Astrocyte of the cerebellum (primary cell): ENCODE results near the gene KCNC2.

Experiments
- DNase-seq: peaks from one replicate; pipeline ENCODE4 v3.0.0-alpha.2; 2011; ENCODE audit warnings: low read depth
- H3K4me3 ChIP-seq: 2 replicates; pipeline ENCODE4 v1.5.1; 2011; ENCODE audit warnings: mild to moderate bottlenecking, low read depth, low read length, moderate library complexity
- CTCF ChIP-seq: IDR thresholded peaks from 2 replicates; pipeline ENCODE4 v1.5.1; 2012; ENCODE audit warnings: low read length, low read depth, moderate library complexity, mild to moderate bottlenecking; ENCODE audit errors: missing control alignments
- in situ Hi-C: cut with HindIII; loops from 2 replicates; pipeline ENCODE4 v1.10.0; 2017; ENCODE audit warnings: low sequenced_read_pairs

The KCNC2 gene

GRCh38 chr12:75209812-75210138 lies at the start of gene KCNC2:
TSS of gene KCNC2 (minus strand) at chr12:75209839.
- peak within 1 kb of the TSS; percentile 27 for H3K4me3 ChIP-seq
- TF ChIP-seq CTCF: no peak
- DNase-seq: no peak
- in situ Hi-C loops: no loop called here

GRCh38 chr12:75259143-75259542 lies 49.5 kb upstream of the KCNC2 start:
- in situ Hi-C loops: no loop called here
- DNase-seq: no peak
- no peak for TF ChIP-seq CTCF
- H3K4me3 ChIP-seq: no peak overlapping the region

- DNase-seq: no peak
- in situ Hi-C loops: no loop called here
Measured at GRCh38 chr12:75257510-75257909, 47.9 kb upstream of the KCNC2 start.

GRCh38 chr12:75245108-75245507 lies 35.5 kb upstream of the KCNC2 start:
- no peak for DNase-seq
- in situ Hi-C loops: no loop called here
- no peak for TF ChIP-seq CTCF
- H3K4me3 ChIP-seq: no peak overlapping the region

More at GRCh38 chr12:75257510-75257909, 47.9 kb upstream of the KCNC2 start:
- TF ChIP-seq CTCF: no peak
- H3K4me3 ChIP-seq: no peak overlapping the region

- no peak for TF ChIP-seq CTCF
- no peak overlapping the region for H3K4me3 ChIP-seq
- in situ Hi-C loops: no loop called here
- no peak for DNase-seq
Measured at GRCh38 chr12:75239987-75240386, 30.3 kb upstream of the KCNC2 start.

- TF ChIP-seq CTCF: no peak
- no peak for DNase-seq
- in situ Hi-C loops: no loop called here
- no peak overlapping the region for H3K4me3 ChIP-seq
Measured at GRCh38 chr12:75236206-75236605, 26.6 kb upstream of the KCNC2 start.

- H3K4me3 ChIP-seq: no peak overlapping the region
- DNase-seq: no peak
- no peak for TF ChIP-seq CTCF
- in situ Hi-C loops: no loop called here
Measured at GRCh38 chr12:75227132-75227531, 17.5 kb upstream of the KCNC2 start.
